Effector CD8-positive, alpha-beta T cell (primary cell): ENCODE data around the gene DGLUCY.
"Not testable (repeated sequence)": the region's sequence is repeated elsewhere in the genome, so short reads cannot be mapped to it uniquely, and the experiment has no call there.

Experiments used
- DNase-seq: peaks from one replicate; lab custom pipeline; 2025; lab: John Stamatoyannopoulos, UW

DGLUCY gene

DNA sequence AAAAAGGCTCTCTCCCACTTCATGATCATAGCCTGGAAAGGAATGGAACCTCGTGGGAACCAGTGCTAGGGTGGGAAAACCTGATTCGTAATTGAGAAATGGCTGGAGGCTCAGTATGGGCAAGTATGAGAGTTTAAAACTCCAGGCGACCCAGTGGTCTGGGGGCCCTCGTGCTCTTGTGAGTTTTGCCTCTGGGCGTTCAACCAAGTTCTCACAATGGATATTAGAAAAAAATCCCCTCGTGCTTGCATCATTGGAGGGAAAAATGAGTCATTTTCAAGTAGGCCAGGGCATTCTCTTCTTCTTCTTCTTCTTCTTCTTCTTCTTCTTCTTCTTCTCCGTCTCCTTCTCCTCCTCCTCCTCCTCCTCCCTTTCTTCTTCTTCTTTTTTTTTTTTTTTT, 91.6 kb downstream of the DGLUCY start:
- DNase-seq = no peak

DNA sequence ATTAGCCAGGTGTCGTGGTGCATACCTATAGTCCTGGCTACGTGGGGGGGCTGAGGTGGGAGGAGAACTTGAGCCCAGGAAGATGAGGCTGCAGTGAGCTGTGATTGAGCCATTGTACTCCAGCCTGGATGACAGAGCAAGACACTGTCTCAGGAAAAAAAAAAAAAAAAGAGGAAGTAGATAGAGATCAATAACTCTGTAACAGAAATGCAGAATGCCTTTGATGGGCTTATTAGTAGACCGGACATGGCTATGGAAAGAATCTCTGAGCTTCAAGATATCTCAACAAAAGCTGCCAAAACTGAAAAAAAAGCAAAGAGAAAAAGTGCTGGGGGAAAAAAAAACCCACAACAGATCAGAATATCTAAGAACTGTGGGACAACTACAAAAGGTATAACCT, 93.1 kb downstream of the DGLUCY start:
- no peak for DNase-seq

DNA sequence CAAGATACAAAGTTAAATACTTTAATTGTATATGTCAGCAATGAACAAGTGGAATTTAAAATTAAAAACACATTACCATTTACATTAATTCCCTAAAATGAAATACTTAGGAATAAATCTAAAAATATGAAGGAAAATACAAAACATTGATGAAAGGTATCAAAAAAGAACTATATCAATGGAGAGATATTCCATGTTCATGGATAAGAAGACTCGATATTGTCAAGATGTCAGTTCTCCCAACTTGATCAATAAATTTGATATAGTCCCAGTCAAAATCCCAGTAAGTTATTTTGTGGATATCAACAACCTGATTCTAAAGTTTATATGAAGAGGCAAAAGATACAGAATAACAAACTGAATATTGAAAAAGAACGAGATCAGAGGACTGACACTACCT, 97.1 kb downstream of the DGLUCY start:
- DNase-seq = no peak

DNA sequence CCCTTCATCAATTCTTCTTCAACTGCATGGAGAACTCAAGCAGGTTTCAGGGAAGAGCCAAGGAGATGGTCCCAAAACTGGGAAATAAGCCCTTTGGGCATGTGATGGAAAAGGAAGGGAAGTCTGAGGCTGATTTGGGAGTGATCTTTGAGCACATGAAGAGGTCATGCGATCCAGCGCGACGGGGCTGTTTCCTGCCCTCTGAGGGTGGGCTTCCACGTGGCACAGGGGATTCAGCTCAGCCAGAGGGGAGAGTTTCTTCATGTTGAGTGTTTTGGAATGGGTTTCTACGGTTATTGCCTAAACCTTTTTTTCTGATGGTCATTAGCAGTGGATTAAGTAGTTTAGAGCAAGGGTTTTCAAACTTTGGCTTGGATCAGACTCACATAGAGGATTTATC, 100.4 kb downstream of the DGLUCY start:
- DNase-seq = no peak

DNA sequence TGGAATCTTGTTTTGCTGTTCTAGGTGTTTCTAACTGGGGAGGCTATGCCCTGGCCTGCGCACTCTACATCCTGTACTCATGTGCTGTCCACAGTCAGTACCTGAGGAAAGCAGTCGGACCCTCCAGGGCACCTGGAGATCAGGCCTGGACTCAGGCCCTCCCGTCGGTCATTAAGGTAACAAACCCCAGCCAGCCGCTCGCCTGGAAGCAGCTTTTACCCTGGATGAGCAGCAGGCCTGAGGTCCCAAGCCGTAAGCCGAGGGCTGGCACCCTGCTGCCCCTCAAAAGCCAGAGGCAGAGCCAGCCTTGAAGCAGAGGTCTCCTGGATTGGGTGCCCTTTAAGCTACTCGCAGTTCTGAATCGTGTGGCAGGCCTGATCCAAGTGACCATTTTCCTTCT, 101.5 kb downstream of the DGLUCY start:
- no peak for DNase-seq

DNA sequence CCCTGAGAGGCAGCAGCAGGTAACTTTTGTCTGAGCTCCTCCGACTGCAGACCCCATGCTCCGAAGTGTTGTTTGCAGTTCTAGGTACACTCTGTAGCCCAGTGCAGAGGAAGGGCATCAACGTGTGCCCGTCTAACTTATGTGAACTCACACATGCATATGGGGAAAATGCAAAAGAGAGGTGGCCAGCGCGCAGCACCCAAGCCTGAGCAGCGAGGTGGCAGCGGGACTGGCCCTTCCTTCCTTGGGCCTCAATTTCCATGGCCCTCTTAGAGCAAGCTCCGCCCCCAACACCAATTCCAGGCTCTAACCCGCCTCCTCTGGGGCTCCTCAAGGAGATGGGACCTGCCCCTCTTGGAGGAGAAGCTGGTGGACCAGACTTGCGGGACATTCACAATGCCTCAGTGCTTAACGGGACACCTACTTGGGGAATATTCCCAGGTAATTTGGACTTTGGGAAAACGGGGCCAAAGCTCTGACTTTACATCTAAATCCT, 102.9 kb downstream of the DGLUCY start:
- no peak for DNase-seq

DNA sequence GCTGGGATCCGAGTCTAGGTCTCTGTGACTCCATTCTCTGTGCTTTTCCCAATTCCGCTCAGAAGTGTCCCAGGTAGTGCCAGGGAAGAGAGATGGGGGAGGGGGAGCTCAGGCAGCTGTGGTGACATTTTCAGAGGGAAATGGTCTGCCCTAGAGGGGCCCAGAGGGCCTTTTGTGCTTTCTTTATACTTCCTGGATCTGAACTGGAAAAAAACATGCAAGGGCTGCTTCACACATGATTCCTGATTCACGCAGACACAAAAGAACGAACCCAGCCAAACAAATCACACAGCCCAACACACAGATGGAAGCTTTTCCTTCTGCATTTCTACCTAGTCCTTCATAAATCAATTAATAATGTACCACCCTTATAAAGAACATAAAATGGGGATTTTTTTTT, 104.1 kb downstream of the DGLUCY start:
- DNase-seq = no peak

DNA sequence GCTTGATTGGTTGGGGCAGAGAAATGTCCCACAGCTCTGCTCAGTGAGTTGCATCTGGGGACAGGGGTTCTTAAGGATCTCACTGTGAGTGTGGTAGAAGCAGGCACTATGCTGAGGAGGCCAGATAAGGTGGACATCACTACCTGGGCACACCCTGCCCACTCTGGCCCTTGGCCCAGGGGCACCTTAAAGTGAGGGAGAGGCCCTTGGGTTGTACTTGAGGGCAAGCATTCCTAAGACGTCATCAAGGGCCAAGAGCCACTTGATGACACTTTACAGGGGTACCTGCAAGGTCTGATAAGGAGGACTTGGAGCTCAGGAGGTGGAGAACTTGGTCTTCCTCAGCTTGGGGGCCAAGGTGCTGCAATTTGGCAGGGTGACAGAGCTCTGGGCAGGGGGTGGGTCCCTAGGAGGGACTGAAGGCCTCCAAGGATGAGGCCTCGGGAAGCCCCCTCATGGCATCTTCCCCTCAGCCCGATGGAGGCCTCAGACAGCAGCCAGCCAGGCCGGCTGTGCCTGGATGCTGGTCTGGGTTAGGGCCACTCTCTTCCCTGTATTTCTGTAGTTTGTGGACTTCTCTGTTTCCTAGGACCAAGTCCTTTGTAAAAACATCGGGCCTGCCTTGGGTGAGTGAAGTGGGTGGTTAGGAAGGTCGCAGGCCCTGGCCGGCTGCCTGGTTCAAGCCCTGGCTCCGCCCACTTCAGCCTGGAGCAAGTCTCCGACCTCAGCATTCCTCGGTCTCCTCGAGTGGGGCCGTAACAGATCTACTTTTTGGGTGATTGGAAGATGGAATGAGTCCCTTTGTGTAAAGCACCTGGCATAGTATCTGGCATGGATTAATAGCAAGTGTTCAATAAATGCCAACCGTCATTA, 105.9 kb downstream of the DGLUCY start:
- no peak for DNase-seq

DNA sequence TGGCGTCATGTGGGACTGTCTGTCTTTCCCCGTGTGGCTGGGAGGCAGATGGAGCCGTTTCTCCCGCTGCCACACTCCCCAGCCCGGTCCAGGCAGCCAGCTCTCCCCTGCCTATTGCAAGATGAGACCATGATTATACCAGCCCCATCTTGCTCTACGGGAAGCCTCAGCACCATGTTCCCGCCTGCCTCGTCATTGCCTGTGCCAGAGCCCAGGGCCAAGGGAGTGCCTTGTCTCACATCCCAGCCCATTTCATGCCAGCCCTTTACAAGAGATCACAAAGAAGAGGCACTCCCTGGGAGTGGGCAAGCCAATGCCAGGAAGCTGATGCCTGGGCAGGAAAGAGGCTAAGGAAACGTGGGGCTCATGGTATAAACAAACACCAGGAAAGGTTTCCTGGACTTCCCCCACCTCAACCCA, 106.7 kb downstream of the DGLUCY start:
- no peak for DNase-seq

DNA sequence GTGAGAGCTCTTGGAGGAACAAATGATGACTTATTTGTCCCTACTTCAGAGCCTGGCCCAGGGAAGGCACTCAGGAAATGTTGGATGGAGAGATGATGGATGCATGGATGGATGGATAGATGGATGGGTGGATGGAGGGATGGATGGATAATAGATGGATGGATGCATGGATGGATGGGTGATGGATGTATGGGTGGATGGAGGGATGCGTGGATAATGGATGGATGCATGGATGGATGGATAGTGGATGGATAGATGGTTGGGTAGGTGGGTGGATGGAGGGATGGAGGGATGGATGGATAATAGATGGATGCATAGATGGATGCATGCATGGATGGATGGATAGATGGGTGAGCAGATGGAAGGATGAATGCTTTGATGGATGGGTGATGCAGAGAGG, 107.4 kb downstream of the DGLUCY start:
- no peak for DNase-seq

DNA sequence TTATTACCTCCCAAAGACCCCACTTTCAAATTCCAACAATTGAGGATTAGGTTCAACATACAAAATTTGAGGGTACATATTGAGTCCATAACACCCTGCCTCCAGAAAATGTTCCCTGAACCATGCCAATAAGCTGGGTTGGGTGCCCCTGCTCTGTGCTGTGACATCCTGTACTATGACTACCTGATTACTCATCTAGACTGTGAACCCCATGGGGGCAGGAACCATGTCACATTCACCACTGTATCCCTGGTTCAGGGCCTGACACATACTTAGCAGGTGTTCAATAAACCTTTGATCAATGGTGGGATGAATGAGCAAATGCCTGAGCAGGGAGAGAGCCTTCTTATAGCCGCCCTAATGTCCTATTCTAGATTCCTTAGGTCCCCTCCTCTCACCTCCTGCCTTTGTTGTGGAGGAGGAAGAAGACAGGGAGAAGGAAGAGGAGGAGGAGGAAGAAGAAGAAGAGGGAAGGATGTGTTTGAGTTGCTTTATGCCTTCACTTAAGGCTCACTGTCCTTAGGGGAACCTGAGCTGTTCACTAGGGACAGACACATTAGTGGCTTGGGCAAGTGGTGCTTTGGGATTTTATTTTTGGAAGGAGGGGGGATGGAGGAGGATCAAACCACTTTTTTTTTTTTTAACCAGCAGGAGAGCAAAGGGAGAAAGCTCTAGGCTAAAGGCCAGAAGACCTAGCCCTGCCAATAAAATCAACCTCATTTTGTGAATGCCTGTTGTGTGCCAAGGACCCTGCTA, 109.3 kb downstream of the DGLUCY start:
- no peak for DNase-seq

DNA sequence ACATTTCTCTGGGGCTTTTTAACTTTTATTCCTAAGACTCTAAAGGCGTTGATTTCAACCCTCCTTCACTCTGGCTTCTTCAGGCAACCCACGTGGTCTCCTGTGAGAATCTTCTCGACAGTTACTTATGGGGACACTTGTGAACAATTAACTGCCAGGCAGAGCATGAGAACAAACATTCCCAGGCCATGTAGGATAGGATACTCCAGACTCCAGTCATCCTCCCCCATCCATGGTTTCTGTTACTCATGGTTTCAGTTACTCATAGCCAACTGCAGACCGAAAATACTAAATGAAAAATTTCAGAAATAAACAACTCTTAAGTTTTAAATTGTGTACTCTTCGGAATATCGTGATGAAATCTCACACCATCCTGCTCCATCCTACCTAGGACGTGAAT, 111.2 kb downstream of the DGLUCY start:
- no peak for DNase-seq

DNA sequence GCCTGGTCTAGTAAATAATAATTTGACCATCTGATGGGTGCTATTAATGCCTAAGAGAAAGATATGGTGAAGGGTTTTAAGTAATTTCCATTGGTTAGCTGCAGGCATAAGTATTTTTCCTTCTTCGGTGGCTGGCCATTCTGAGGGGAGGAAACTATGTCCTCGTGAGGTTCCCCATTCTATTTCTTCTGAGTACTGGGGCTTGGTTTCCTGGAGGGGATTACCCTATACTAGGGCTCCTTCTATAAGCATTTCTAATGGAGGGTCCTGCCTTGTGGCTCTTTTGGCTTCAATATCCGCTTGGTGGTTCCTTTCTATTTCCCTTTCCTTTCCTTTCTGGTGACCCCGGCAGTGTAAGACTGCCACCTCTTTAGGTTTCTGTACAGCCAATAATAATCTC, 112.5 kb downstream of the DGLUCY start:
- not testable (repeated sequence) for DNase-seq

DNA sequence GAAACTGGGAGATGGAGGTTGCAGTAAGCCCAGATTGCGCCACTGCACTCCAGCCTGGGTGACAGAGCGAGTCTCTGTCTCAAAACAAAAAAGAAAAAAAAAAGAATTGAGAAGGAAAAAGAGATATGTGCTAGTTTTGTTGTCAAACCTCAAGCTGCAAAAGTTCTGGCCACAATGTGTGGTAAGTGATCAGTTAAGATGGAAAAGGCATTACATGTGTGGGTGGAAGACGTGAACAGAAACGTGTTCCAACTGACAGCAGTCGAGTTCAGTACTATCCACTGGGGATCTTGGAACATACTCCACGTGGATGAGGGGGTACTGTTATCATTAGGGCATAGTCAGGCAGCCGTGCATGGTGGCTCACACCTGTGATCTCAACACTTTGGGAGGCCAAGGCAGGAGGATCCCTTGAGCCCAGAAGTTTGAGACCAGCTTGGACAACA, 113.3 kb downstream of the DGLUCY start:
- DNase-seq = no peak

DNA sequence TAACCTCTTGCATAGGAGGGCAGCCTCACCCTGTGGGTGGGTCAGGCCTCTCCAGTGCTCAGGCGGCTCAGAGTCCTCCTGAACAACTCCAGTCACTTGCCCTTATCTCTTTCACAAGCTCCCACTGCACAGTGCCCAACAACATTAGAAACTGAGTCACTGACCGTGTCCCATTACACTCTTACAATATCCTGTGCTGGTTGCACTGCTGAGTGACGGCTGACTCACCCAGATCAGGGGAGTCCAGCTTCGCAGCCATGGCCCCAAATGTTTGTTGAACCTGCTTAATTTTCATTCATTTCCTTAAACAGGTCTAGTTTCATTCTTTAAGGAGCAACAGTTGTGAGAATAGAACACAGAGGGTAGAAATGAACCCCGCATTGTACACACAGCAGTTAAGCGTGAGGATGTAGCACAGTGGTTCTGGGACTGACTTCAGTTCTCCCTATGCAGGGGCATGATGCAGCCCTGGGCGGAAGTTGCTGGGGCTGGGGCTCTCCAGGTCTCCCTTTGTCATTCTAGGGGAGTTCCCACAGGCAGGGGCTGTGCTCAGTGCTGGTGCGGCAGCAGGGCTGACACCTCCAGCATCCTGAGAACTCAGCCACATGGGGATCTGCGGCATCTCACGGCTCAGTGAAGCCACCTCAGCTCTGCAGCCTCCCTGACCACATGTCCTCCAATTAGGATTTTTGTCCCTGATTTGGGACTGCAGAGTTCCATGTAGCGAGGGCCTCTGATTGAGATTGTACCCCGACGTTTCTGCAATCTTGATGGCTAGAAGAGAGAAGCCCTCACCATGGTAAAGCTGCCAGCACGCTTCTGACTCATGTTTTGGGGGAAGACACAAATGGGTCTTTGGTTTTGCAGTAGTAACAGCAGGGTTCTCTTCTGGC, 114.5 kb downstream of the DGLUCY start:
- DNase-seq = peak; percentile 55

DNA sequence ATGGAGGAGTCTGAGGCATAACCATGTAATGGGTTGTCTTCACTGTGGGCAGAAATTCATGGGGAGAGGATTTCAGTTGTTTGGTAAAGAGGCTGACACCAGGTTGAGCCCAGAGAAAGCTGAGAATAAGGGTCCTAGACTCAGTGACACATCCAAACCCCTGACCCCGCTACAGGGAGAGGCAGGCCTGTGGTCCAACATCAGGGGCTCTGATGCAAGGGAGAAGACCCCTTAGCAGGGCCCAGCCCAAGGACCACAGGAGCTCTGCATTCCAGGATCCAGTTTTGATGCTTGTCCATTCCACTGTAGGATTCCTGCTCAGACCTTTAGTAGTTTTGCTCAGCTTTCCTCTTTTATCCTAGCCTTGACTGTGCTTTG, 115.1 kb downstream of the DGLUCY start:
- no peak for DNase-seq

DNA sequence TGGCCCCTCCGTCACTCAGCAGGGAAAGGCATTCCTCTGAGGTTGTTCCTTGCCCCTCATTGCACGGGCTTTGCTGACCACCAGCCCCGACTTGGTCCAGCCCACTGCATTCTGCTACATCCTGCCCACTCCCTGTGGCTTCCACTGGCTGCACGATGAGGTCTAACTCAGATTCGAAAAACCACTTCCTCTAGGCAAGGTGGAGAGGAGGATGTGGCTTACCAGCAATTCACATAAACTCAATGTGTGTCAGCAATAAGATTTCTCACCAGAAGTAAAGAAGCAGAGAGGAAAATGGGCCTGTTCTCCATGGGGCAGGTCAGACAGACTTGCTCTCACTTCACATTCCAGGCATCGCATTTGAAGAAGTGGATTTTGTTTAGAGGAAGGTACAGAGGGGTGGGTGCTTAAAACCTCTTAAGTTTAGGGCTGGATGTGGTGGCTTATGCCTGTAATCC, 115.9 kb downstream of the DGLUCY start:
- DNase-seq = no peak

DNA sequence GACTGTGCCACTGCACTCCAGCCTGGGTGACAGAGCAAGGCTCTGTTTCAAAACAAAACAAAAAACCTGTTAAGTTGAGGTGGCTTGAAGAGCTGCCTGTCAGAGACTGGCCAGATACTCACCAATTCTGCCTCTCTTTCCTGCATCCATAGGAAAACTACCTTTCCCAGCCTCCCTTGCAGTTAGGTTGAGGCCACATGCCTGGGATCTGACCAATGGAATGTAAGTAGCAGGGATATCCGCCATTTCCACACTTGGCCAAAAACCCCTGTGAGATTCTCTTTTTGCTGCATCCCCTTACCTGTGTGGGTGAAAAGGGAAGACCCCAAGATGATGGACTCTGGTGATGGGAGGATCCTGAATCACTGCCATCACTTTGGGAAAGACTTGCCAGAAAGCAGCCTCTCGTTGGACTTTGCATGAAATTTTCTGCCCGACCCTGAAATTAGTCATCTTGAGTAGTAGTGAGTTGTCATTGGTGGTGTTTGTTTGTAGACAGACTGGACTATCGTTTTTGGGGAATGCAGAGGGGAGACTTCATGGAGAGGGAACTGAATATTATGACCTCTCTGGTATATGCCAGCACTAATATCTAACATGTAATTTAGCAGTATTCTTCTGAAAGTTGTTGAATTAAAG, 116.6 kb downstream of the DGLUCY start:
- no peak for DNase-seq

DNA sequence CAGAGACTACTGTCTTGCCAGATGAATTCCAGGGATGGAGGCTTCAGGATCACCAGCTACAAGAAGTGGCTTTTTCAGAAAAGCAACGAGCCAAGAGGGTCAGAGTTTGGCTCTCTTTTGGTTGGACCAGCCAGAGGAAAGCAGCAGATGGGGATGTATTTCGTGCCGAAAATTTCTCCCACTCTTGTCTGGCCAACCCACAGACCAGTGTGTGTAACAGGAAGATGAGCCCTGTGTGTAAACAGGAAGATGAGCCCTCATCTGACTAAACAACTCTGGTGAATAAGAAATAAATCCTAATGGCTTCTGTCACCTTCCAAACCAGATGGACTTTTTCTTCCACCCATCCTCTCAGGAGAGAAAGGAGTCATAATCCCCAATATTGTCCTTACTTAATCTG, 117.6 kb downstream of the DGLUCY start:
- DNase-seq = no peak

DNA sequence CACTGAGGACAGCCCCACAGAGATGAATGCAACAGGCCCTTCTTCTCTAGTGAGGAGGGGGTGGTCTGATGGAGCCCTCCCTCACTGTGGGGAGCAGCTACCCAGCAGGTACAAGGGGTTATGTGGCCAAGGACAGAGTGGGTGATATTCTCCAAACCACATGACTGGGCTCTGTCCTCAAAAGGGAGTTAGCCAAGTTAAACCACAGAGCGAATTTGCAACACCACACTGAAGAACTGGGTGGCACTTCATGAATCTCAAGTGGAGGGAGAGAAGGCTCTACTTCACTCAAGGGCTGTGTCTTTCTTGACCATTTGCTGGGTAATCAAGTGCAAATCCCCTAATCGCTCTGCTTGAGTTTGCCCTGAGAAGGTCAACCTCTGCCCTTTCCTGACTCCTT, 118.2 kb downstream of the DGLUCY start:
- no peak for DNase-seq

DNA sequence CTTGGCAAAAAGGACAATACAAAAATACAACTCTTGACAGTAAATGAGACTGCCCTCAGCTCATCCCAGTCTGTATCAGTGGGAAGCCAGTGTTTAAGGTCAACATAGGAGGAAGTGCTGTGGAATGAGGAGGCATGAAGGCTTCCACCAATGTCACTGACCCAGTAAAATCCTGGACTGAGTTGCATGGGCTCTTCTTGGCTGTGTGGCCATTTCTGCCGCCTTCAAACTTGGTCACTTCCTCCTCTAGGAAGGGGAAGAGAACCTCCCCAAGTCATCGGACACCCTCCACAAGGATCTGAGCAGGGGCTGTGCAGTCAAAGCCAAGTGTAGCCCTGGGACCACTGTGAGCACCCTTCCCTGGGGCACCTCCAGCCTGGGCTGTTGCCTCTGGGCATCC, 118.7 kb downstream of the DGLUCY start:
- no peak for DNase-seq
